ENCODE results near the gene DOC2B.

The DOC2B gene

GRCh38 chr17:162689-163088 lies 18.8 kb downstream of the DOC2B start:
- no peak for DNase-seq (ENCODE audit: low spot score)

GRCh38 chr17:161481-161880 lies 20.0 kb downstream of the DOC2B start:
- DNase-seq (ENCODE audit: low spot score): no peak

- no peak for DNase-seq (ENCODE audit: low spot score)
These were observed 21.1 kb downstream of the DOC2B start for GRCh38 chr17:160336-160735.

DNA sequence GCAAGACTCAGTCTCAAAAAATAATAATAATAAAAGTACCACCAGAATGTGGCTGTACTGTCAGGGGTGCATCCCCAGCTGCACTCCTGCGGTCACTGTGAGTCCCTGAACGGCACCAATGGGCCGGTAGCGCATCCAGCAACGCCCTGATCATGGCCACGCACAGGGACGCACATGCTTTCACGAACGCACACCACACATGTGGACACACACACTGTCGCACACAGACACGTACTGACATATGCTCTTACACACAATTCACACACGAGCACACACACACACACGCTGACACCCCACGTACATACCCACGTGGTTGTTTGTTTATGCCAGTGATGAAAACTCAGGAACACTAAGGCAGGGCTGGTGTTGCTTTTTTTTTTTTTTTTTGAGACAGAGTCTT lies 21.8 kb downstream of the DOC2B start:
- no peak for DNase-seq (ENCODE audit: low spot score)

- DNase-seq (ENCODE audit: low spot score): no peak
These were observed 23.1 kb downstream of the DOC2B start for GRCh38 chr17:158379-158778.

GRCh38 chr17:157901-158300 lies 23.5 kb downstream of the DOC2B start:
- no peak for DNase-seq (ENCODE audit: low spot score)

DNA sequence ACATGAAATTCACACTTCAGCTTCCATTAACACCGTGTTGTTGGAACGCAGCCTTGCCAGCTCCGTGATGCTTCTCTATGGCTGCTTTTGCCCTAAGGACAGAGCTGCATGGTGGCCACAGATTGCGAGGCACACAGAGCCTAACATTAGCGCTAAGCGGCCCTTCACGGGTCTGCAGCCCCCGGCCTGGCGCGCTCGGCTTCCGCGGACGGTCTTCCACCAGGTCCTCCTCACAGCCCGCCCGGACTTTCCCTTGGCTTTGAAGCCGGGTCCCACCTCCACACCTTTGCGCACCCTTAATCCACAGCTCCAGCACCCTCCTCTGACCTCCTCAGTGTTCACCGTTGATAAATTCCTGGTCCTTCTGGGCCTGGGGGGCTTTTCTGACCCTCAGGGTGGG lies 24.5 kb downstream of the DOC2B start:
- DNase-seq (ENCODE audit: low spot score): no peak

- no peak for DNase-seq (ENCODE audit: low spot score)
These were observed 25.3 kb downstream of the DOC2B start for GRCh38 chr17:156094-156621.

DNA sequence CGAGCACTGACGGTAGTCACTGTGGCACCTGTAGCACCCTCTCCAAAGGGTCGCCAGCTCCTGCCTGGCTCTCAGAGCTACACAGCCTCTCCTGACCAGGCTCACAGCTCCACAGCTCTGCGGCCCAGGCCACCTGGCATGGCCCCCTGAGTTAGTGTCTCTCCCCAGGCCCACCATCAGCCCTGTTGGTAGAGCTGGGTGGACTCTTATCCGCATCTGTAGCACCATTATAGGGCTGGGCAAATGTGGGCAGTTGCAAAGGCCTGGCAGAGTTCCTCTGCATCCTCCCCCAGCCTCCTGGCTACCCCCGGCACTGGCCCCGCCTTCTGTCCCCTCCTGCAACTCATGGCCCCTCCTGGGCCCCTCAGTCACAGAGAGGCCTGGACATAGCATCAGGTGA lies 25.9 kb downstream of the DOC2B start:
- DNase-seq (ENCODE audit: low spot score): no peak

DNA sequence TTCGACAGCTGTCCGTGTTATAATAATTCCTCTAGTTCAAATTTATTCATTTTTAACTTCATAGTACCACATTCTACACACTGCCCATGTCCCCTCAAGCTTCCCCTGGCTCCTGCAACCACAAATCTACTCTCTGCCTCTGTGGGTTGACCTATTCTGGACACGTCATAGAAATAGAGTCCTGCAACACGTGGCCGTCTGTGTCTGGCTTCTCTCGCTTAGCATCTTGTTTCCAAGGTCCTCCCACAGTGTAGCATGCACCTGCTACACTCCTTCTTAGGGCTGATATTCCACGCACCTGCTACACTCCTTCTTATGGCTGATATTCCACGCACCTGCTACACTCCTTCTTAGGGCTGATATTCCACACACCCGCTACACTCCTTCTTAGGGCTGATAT lies 27.6 kb downstream of the DOC2B start:
- DNase-seq (ENCODE audit: low spot score): no peak

- DNase-seq (ENCODE audit: low spot score): no peak
These were observed 28.5 kb downstream of the DOC2B start for GRCh38 chr17:152860-153420.

GRCh38 chr17:151886-152859 lies 29.3 kb downstream of the DOC2B start:
- no peak for DNase-seq (ENCODE audit: low spot score)

GRCh38 chr17:151004-151403 lies 30.4 kb downstream of the DOC2B start:
- no peak for DNase-seq (ENCODE audit: low spot score)

DNA sequence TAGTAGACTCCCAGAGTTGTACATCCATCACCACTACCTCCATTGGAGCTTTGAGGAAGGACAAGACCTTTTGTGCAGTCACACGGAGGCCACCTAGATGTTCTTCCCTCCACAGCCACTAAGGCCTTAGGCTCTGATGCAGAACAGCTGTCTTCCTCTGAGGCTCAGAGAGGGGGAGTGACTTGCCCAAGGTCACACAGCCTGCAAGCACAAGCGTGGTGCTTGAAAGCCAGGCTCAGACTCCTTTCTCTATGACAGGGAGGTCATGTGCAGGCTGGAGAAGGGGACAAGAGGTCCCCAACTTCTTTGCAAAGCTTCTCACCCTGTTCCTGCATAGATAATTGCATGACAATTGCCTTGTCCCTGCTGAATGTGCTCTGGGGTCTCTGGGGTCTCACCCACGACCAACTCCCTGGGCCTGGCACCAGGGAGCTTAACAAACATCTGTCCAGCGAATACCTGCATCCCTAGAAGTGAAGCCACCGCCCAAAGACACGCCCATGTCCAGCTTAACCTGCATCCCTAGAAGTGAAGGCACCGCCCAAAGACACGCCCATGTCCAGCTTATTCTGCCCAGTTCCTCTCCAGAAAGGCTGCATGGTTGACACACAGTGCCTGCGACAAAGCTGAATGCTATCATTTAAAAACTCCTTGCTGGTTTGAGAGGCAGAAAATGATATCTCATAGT lies 31.4 kb downstream of the DOC2B start:
- no peak for DNase-seq (ENCODE audit: low spot score)

DNA sequence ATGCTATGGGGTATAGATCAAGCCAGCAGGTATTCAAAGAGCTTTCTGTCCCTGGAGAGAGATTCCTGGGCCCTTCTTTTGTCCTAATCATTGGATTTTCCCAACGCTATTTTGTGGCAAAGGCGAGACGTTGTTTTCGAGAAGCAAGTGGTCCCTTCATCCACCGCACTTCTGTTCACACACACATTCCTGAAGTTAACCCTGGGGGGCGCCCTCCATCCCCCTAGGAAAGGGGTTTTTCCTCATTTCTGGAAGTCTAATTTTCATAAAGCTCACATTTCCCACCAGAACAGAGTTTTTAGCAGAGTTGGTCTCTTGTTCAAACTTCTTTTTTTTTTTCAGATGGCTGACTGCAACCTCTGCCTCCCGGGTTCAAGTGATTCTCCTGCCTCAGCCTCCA lies 32.2 kb downstream of the DOC2B start:
- DNase-seq (ENCODE audit: low spot score): no peak

- DNase-seq (ENCODE audit: low spot score): no peak
These were observed 32.7 kb downstream of the DOC2B start for GRCh38 chr17:148757-149156.

DNA sequence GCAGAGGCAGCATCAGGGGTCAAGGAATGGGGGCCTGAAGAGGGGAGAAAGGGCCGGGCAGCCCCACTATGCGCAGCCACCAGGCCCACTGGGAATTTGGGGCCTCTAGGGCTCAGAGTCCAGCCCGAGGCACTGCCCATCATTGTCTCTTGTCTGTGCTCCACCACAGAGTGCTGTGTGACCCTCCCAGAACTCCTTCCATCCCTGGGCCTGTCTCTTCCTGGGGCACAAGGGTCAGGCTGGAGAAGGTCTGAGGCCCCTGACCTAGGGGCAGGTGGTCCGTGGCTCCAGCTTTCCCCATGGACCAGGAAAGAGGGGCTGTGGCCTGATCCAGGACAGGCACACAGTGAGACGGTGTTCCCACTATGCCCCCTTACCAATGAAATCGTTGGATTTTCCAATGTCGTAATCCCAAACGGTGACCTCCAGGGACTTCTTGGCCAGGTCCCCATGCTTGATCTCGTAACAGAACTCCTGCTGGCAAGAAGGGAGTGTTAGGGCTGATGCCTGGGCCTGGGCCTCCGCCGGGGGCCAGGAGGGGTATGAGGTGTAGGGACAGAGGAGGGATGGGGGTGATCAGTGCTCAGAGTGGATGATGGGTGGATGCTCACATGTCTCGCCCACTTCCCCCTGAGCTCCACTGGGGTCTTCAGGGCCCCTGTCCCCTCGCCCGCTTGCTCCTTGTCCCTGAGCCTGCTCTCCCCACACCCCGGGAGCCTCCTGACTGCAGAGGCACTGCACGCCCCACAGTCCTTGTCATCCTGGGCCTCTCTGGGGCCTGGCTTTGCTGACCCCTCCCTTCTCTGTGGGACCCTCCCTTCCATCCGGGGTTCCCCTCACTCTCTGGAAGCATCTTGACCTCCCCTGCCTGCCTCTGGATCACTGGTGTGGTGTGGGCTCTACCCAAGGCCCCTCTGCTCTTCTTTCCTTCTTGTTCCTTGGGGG lies 33.4 kb downstream of the DOC2B start:
- no peak for DNase-seq (ENCODE audit: low spot score)

GRCh38 chr17:146983-147761 lies 34.3 kb downstream of the DOC2B start:
- DNase-seq (ENCODE audit: low spot score): no peak

- no peak for DNase-seq (ENCODE audit: low spot score)
These were observed 34.9 kb downstream of the DOC2B start for GRCh38 chr17:146546-146945.

DNA sequence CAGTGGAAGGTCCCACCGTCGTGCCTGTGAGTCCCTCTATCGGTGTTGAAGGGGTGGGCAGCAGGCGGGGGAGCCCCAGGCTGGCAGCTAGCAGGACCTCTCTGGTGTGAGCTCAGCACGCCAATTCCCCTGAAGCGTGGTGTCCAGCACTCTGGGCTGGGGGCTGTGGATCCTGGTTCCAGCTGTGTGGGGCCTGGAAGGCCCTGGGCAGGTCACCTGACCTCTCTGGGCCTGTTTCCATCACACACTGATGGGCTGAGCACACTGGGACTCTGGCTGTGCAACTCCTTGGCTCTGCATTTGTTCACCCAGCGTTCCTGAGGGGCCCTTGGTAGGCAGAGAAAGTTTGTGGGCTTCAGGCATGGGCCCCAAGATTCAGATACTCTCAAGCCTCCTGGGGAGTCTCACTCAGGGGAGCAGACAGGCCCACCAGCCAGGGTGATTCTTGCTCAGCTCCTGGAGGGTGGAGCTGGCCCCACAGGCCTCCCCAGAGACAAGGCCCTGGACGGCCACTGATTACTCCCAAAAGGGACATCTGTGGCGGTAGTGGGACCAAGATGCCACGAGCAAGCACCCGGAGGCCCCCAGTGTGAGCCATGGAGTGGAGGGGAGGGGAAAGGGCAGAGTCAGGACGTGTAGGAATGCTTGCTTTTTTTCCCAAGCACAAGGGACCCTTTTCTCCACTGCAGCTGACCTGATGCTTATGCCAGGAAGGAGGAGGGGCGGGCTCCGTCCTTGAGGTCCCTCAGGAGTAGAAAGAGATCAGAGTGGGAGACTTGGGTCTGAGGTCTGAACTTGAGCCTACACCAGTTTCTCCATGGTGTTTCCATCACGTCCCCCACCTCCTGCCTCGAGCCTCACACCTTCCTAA lies 35.5 kb downstream of the DOC2B start:
- no peak for DNase-seq (ENCODE audit: low spot score)
